ENCODE results near the gene WDR5.

GRCh38 chr9:134182554-134183085 is 46.7 kb downstream of the WDR5 start:
- TF ChIP-seq GTF2I (CRISPR knock-in tag; conservative IDR thresholded peaks at IDR 0.05) (no peak), FOXP1 (CRISPR knock-in tag; IDR thresholded peaks at IDR 0.05; ENCODE audit: borderline replicate concordance) (no peak), HMGA2 (CRISPR knock-in tag; IDR thresholded peaks at IDR 0.05) (no peak), MLX (CRISPR knock-in tag; IDR thresholded peaks at IDR 0.05) (no peak), FOXJ3 (CRISPR knock-in tag; IDR thresholded peaks at IDR 0.05; ENCODE audit: borderline replicate concordance) (no peak), NFE2L1 (CRISPR knock-in tag; IDR thresholded peaks at IDR 0.05) (no peak), NR3C1 (CRISPR knock-in tag; conservative IDR thresholded peaks at IDR 0.05; ENCODE audit: low read depth) (no peak), MAX (CRISPR knock-in tag; IDR thresholded peaks at IDR 0.05) (no peak)
- TF ChIP-seq, protein P1, sequence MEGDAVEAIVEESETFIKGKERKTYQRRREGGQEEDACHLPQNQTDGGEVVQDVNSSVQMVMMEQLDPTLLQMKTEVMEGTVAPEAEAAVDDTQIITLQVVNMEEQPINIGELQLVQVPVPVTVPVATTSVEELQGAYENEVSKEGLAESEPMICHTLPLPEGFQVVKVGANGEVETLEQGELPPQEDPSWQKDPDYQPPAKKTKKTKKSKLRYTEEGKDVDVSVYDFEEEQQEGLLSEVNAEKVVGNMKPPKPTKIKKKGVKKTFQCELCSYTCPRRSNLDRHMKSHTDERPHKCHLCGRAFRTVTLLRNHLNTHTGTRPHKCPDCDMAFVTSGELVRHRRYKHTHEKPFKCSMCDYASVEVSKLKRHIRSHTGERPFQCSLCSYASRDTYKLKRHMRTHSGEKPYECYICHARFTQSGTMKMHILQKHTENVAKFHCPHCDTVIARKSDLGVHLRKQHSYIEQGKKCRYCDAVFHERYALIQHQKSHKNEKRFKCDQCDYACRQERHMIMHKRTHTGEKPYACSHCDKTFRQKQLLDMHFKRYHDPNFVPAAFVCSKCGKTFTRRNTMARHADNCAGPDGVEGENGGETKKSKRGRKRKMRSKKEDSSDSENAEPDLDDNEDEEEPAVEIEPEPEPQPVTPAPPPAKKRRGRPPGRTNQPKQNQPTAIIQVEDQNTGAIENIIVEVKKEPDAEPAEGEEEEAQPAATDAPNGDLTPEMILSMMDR (IDR thresholded peaks at IDR 0.05): no peak
- TF ChIP-seq, protein P2, sequence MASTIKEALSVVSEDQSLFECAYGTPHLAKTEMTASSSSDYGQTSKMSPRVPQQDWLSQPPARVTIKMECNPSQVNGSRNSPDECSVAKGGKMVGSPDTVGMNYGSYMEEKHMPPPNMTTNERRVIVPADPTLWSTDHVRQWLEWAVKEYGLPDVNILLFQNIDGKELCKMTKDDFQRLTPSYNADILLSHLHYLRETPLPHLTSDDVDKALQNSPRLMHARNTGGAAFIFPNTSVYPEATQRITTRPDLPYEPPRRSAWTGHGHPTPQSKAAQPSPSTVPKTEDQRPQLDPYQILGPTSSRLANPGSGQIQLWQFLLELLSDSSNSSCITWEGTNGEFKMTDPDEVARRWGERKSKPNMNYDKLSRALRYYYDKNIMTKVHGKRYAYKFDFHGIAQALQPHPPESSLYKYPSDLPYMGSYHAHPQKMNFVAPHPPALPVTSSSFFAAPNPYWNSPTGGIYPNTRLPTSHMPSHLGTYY (CRISPR knock-in tag; IDR thresholded peaks at IDR 0.05): no peak
